ENCODE data around the gene ATP1A4. TPM values are rescaled to one million over a fixed set of nuclear protein-coding genes. Genes with fewer than 3 reads are reported as not detected.

Gene ATP1A4
- total RNA-seq, 8 experiments from 2014 or later, result 0.17 to 0.57 (median 0.21) TPM; not detected in 2

GRCh38 chr1:160205242-160206035 is 54.0 kb downstream of the ATP1A4 start, which contains the start of gene PEA15:
PEA15 (plus strand) TSS chr1:160205384; CDS start chr1:160211545, 6,161 bp downstream.
- in situ Hi-C loops (cut with MboI; ENCODE audit: low pct_unique_long_range_greater_than_20kb in 2 of 9, low sequenced_read_pairs in 9 of 9, unreplicated experiment in 9 of 9), result loop anchor here in 1 of 9 experiments (25.0 kb wide), 1 partner anchor 118 kb away; the partner anchor contains the start of genes IGSF8 and KCNJ9
- 1 to 5% methylated on average over 4 to 31 of the region's 76 CpGs; no CpG with 5 or more reads in 8 of the 10 experiments for WGBS, 10 experiments
- Histone ChIP-seq H3K27ac (peak within 1 kb of the TSS; percentile 68 to 69), H3K4me3 (peak within 1 kb of the TSS; percentile 82 to 99 (median 96)), H3K4me1 (replicated peaks in 1 of 2) (peaks cover 42 to 46% of the 10 kb centered on the region in 2 donors)
- peak; percentile 54 to 84 (median 64) for ATAC-seq (replicated peaks in 6 of 8)

DNA sequence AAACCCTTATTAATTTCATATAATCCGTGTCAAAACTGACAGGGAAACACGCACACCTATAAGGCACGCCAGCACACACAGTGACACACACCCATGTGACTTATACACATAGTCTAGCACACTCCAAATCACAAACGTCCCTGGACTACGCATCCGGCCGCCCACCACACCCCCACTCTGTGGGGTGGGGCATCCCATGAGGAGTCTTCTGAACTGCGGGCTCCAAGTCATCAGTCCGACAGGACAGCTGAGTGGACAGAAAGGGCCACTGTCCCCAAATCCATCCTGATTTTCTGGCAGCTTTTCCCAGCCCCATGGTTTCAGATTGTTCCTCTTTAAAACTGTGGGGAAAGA is 54.6 kb downstream of the ATP1A4 start:
- H3K27ac ChIP-seq, result no peak overlapping the region
- in situ Hi-C loops (cut with MboI; ENCODE audit: low pct_unique_long_range_greater_than_20kb in 2 of 9, low sequenced_read_pairs in 9 of 9, unreplicated experiment in 9 of 9), result loop anchor here in 1 of 9 experiments (25.0 kb wide), 1 partner anchor 119 kb away; the partner anchor contains the start of genes IGSF8 and KCNJ9

GRCh38 chr1:160206421-160207117 is 55.2 kb downstream of the ATP1A4 start:
- WGBS, 10 experiments, result 18 to 57% (median 36%) methylated on average over 2 to 9 of the region's 9 CpGs
- Histone ChIP-seq H3K27ac (no peak overlapping the region), H3K4me3 (peak overlapping the region; percentile 82 to 99 (median 96)), H3K4me1 (replicated peaks in 1 of 2) (peaks cover 53 to 57% of the 10 kb centered on the region in 2 donors)
- peak in 3 of 8 experiments; percentile 0 to 14 (median 11) for ATAC-seq (replicated peaks in 6 of 8)
- in situ Hi-C loops (cut with MboI; ENCODE audit: low pct_unique_long_range_greater_than_20kb in 2 of 9, low sequenced_read_pairs in 9 of 9, unreplicated experiment in 9 of 9), result loop anchor here in 1 of 9 experiments (25.0 kb wide), 1 partner anchor 119 kb away; the partner anchor contains the start of genes IGSF8 and KCNJ9

More for the DNA sequence above, 54.6 kb downstream of the ATP1A4 start:
- H3K4me1 ChIP-seq (replicated peaks in 1 of 2), result peaks cover 48 to 52% of the 10 kb centered on the region in 2 donors
- H3K4me3 ChIP-seq, result peak overlapping the region; percentile 82 to 99 (median 96)
- 0 to 8% (median 3%) methylated on average over 1 to 9 of the region's 9 CpGs; no CpG with 5 or more reads in 4 of the 10 experiments for WGBS, 10 experiments
- ATAC-seq (replicated peaks in 6 of 8), result peak; percentile 49 to 71 (median 64)

GRCh38 chr1:160207118-160207650 is 55.8 kb downstream of the ATP1A4 start:
- Histone ChIP-seq H3K4me1 (replicated peaks in 1 of 2) (peaks cover 58 to 59% of the 10 kb centered on the region in 2 donors), H3K4me3 (no peak overlapping the region), H3K27ac (no peak overlapping the region)
- in situ Hi-C loops (cut with MboI; ENCODE audit: low pct_unique_long_range_greater_than_20kb in 2 of 9, low sequenced_read_pairs in 9 of 9, unreplicated experiment in 9 of 9), result loop anchor here in 1 of 9 experiments (25.0 kb wide), 1 partner anchor 120 kb away; the partner anchor contains the start of genes IGSF8 and KCNJ9
- ATAC-seq (replicated peaks in 6 of 8), result no peak
- 68 to 100% (median 94%) methylated on average over 1 to 4 of the region's 4 CpGs; no CpG with 5 or more reads in 2 of the 10 experiments for WGBS, 10 experiments

- Histone ChIP-seq H3K27ac (peak overlapping the region in 1 of 2 donors; percentile 76), H3K4me1 (replicated peaks in 1 of 2) (peaks cover 58 to 59% of the 10 kb centered on the region in 2 donors), H3K4me3 (no peak overlapping the region)
- ATAC-seq (replicated peaks in 6 of 8), result no peak
- WGBS, 10 experiments, result 13 to 80% (median 50%) methylated on average over 2 to 9 of the region's 9 CpGs; no CpG with 5 or more reads in 2 of the 10 experiments
- in situ Hi-C loops (cut with MboI; ENCODE audit: low pct_unique_long_range_greater_than_20kb in 2 of 9, low sequenced_read_pairs in 9 of 9, unreplicated experiment in 9 of 9), result loop anchor here in 1 of 9 experiments (25.0 kb wide), 1 partner anchor 121 kb away; the partner anchor contains the start of genes IGSF8 and KCNJ9
Measured at GRCh38 chr1:160207771-160208556, 56.6 kb downstream of the ATP1A4 start.

DNA sequence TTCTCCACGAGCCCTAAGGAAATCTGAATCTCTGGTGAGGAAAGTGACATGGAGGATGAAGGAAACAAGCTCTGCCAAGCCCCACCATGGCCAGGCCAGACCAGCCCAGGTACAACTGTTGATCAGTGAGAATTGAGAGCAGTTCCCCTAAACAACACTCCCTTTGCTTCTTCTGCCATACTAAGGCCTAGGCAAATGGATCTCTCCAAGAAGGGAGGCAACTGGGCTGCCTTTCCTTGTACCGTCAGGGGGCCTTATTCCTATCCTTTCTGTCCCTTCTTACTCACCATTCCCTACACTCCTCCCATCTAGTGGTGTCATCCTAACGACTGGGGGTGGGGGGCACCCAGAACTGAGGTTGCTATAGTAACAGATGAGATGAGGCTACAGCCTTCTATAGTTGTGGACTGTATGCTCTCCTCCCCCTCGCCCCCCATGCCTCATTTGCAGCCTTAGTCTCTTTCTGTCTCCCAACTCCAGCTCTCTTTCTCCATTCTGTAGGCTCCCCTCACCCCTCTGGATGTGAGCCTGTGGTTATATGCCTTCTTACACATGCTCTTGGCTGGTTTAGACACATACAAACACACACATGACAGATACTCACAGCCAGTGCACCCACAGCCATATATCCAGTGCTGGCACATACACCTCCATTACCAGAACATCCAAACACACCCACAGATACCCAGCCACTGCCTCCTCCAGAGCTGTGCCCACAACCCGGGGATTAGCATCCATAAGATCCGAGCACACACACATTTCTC is 57.3 kb downstream of the ATP1A4 start:
- H3K27ac ChIP-seq, result peak overlapping the region; percentile 72 to 76
- peaks cover 58 to 59% of the 10 kb centered on the region in 2 donors for H3K4me1 ChIP-seq (replicated peaks in 1 of 2)
- ATAC-seq (replicated peaks in 6 of 8), result peak in 5 of 8 experiments; percentile 3 to 13 (median 12)
- 8 to 60% (median 41%) methylated on average over 1 to 5 of the region's 6 CpGs; no CpG with 5 or more reads in 2 of the 10 experiments for WGBS, 10 experiments
- in situ Hi-C loops (cut with MboI; ENCODE audit: low pct_unique_long_range_greater_than_20kb in 2 of 9, low sequenced_read_pairs in 9 of 9, unreplicated experiment in 9 of 9), result loop anchor here in 1 of 9 experiments (25.0 kb wide), 1 partner anchor 121 kb away; the partner anchor contains the start of genes IGSF8 and KCNJ9
- no peak overlapping the region for H3K4me3 ChIP-seq

DNA sequence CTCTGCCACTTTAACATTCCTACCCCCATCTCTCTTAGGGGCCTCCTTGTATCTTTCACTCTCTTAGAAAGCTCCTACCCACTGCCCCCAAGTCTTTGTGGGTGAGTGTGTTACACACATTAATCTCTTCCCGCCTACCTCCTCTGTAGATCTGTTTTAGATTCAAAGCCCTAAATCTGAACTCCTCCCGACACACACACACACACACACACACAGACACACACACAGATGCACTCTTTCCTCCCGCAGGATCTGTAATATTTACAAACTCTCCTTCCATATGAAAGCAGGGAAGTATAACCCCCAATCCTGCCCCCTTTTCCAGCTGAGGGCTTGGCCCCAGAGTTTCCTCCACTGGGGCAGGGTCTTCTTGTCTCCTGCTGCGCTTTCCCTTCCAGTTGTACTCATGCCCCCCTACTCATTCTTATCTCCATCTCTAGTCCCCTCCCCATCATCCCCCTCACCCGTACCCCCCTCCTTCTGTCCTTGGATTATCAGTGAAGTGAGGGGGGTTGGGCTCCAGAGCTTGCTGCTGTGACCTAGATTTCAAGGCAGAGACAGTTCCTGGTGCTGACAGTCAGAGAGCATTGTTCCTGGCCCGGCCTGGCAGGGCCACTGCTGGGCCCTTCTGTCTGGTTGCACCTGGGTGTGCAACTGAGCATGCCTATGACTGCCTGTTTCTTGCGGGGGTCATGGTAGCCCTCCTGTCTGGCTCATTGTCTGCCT is 58.1 kb downstream of the ATP1A4 start:
- peaks cover 55 to 57% of the 10 kb centered on the region in 2 donors for H3K4me1 ChIP-seq (replicated peaks in 1 of 2)
- H3K4me3 ChIP-seq, result peak overlapping the region in 1 of 5 donors; percentile 3
- peak overlapping the region; percentile 72 to 76 for H3K27ac ChIP-seq
- in situ Hi-C loops (cut with MboI; ENCODE audit: low pct_unique_long_range_greater_than_20kb in 2 of 9, low sequenced_read_pairs in 9 of 9, unreplicated experiment in 9 of 9), result loop anchor here in 1 of 9 experiments (25.0 kb wide), 1 partner anchor 122 kb away; the partner anchor contains the start of genes IGSF8 and KCNJ9
- 0 to 60% (median 28%) methylated on average over 1 to 6 of the region's 7 CpGs; no CpG with 5 or more reads in 5 of the 10 experiments for WGBS, 10 experiments
- peak in 5 of 8 experiments; percentile 12 to 27 (median 25) for ATAC-seq (replicated peaks in 6 of 8)

GRCh38 chr1:160210561-160210960 is 59.2 kb downstream of the ATP1A4 start:
- Histone ChIP-seq H3K4me1 (replicated peaks in 1 of 2) (peaks cover 50 to 52% of the 10 kb centered on the region in 2 donors), H3K4me3 (no peak overlapping the region), H3K27ac (peak overlapping the region; percentile 10 to 76)
- in situ Hi-C loops (cut with MboI; ENCODE audit: low pct_unique_long_range_greater_than_20kb in 2 of 9, low sequenced_read_pairs in 9 of 9, unreplicated experiment in 9 of 9), result loop anchor here in 1 of 9 experiments (25.0 kb wide), 1 partner anchor 123 kb away; the partner anchor contains the start of genes IGSF8 and KCNJ9
- peak in 1 of 8 experiments; percentile 16 for ATAC-seq (replicated peaks in 6 of 8)
- WGBS, 10 experiments, result 29 to 60% (median 47%) methylated on average over 1 to 5 of the region's 5 CpGs; no CpG with 5 or more reads in 6 of the 10 experiments

DNA sequence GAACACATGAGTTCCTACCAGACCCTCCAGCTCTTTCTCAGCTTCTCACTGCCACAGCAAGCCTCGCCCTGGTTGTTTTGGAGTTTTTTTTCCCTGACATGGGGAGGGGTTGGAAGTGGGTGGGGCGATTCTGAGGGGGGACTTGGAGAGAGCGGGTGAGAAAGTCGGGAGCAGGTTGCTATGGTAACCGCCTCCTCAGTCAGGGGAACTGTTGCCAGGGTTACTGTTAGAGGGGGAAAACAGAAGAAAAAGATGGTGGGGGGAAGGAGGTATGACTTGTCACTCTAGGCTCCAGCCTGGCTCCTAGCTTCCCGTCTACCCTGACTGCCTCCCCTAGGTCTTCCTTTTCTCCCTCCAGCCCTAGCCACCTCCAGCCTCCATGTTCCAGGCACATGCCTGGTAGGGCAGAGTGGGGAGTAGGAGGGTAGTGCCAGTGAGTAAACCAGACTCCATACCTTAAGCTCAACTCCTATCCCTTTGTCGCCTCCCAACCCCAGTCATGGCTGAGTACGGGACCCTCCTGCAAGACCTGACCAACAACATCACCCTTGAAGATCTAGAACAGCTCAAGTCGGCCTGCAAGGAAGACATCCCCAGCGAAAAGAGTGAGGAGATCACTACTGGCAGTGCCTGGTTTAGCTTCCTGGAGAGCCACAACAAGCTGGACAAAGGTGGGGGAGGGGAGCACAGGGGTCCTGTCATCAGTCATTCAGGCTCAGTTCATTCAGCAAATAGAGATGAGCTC is 59.8 kb downstream of the ATP1A4 start:
- in situ Hi-C loops (cut with MboI; ENCODE audit: low pct_unique_long_range_greater_than_20kb in 2 of 9, low sequenced_read_pairs in 9 of 9, unreplicated experiment in 9 of 9), result loop anchor here in 1 of 9 experiments (25.0 kb wide), 1 partner anchor 124 kb away; the partner anchor contains the start of genes IGSF8 and KCNJ9
- H3K27ac ChIP-seq, result peak overlapping the region; percentile 61 to 80
- H3K4me3 ChIP-seq, result no peak overlapping the region
- H3K4me1 ChIP-seq (replicated peaks in 1 of 2), result peaks cover 48 to 49% of the 10 kb centered on the region in 2 donors
- 64 to 100% (median 72%) methylated on average over 1 to 3 of the region's 10 CpGs; no CpG with 5 or more reads in 5 of the 10 experiments for WGBS, 10 experiments
- ATAC-seq (replicated peaks in 6 of 8), result peak in 5 of 8 experiments; percentile 65 to 73 (median 70)

Data from motor neuron (in vitro differentiated cells).